Upper lobe of left lung (tissue), 6 donors: ENCODE measurements around the gene MLPH. TPM values are rescaled to one million over a fixed set of nuclear protein-coding genes. Genes with fewer than 3 reads are reported as not detected.

Source experiments
- ATAC-seq, 2 donors: fragments of 200-7000 bp; cut with Tn5 transposase; one replicate each; pipeline ENCODE4 v1.9.1; 2022; ENCODE audit warnings: mild to moderate bottlenecking in 2 of 2, moderate library complexity in 2 of 2; ENCODE audit not compliant: low FRiP score in 2 of 2
- DNase-seq, 2 donors: peaks; one replicate each; pipeline ENCODE4 v3.0.0-alpha.2; 2019 to 2020
- H3K27ac ChIP-seq, 4 donors: fragments of 200-600 bp; sonication (generic); one replicate each; pipeline ENCODE4 v1.5.1; 2016 to 2019
- H3K27me3 ChIP-seq, 4 donors: fragments of 200-600 bp; sonication (generic); one replicate each; pipeline ENCODE4 v1.5.1; 2017 to 2019
- H3K36me3 ChIP-seq, 4 donors: fragments of 200-600 bp; sonication (generic); one replicate each; pipeline ENCODE4 v1.5.1; 2016 to 2019
- H3K4me1 ChIP-seq, 4 donors: fragments of 200-600 bp; sonication (generic); one replicate each; pipeline ENCODE4 v1.5.1; 2018 to 2019
- H3K4me3 ChIP-seq, 4 donors: fragments of 200-600 bp; sonication (generic); one replicate each; pipeline ENCODE4 v1.5.1; 2017 to 2019; ENCODE audit warnings: mild to moderate bottlenecking in 2 of 4, moderate library complexity in 1 of 4
- H3K9me3 ChIP-seq, 4 donors: fragments of 200-600 bp; sonication (generic); one replicate each; pipeline ENCODE4 v1.5.1; 2018 to 2019
- CTCF ChIP-seq, 6 experiments: fragments of 450-650 bp in 4 of 6; fragments of 200-600 bp in 2 of 6; sonication (generic) in 2 of 6; IDR thresholded peaks; one replicate each; pipeline ENCODE4 v1.5.1; 2016 to 2019; ENCODE audit warnings: antibody characterized with exemption in 6 of 6
- EP300 ChIP-seq, 4 donors: sonication (generic); formaldehyde crosslinking; IDR thresholded peaks; one replicate each; pipeline ENCODE4 v1.5.1; 2017; ENCODE audit warnings: antibody characterized with exemption in 4 of 4, control low read depth in 2 of 4
- POLR2A ChIP-seq, 4 donors: fragments of 450-650 bp; IDR thresholded peaks; one replicate each; pipeline ENCODE4 v1.5.1; 2016 to 2017; ENCODE audit warnings: antibody characterized with exemption in 4 of 4, mild to moderate bottlenecking in 2 of 4
- POLR2AphosphoS5 ChIP-seq, 2 donors: sonication (generic); formaldehyde crosslinking; IDR thresholded peaks; one replicate each; pipeline ENCODE4 v1.5.1; 2017; ENCODE audit warnings: antibody characterized with exemption in 2 of 2
- WGBS, 2 donors: methylation state at CpG; one replicate each; pipeline ENCODE4 v1.1.5; 2017 to 2018; 5-methylcytosine and 5-hydroxymethylcytosine counted together
- total RNA-seq, 6 donors: library from RNA; depleted of rRNA in 4 of 6; stranded (reverse); fragments of >200 nt in 4 of 6; gene quantifications; one replicate each; pipeline versions ENCODE4 v1.1.0 to v1.2.1, GENCODE V29; 2016 to 2021
- donor health status: DM: no; HTN: no; CAD: no; lungs with moderate emphysema.
- donor health status: DM: no; HTN: yes; CAD: no; lungs with severe emphysema.

The MLPH gene
- total RNA-seq, 6 donors from 2014 or later: 289 to 1,452 (median 502) TPM

GRCh38 chr2:237496428-237496827 is 9.4 kb downstream of the MLPH start:
- 74 to 85% methylated on average over 8 of the region's 8 CpGs for WGBS, 2 donors
- H3K27ac ChIP-seq: peak overlapping the region in 1 of 4 donors; percentile 70
- H3K36me3 ChIP-seq: peaks cover 3 to 30% (median 8%) of the 10 kb centered on the region in 4 donors
- H3K9me3 ChIP-seq: peaks cover 3 to 7% (median 7%) of the 10 kb centered on the region in 4 donors
- DNase-seq (no peak), ATAC-seq (no peak)
- peaks cover 0 to 48% (median 20%) of the 10 kb centered on the region in 4 donors for H3K4me1 ChIP-seq
- TF ChIP-seq CTCF (IDR thresholded peaks at IDR 0.05) (no peak), POLR2AphosphoS5 (IDR thresholded peaks at IDR 0.05) (no peak), POLR2A (IDR thresholded peaks at IDR 0.05) (no peak), EP300 (IDR thresholded peaks at IDR 0.05) (no peak)
- no peak overlapping the region for H3K4me3 ChIP-seq
- H3K27me3 ChIP-seq: no peaks in the 10 kb centered on the region

GRCh38 chr2:237497009-237497837 is 10.2 kb downstream of the MLPH start:
- DNase-seq: peak; percentile 61 to 76
- Histone ChIP-seq H3K27ac (peak overlapping the region in 2 of 4 donors; percentile 69 to 70), H3K4me3 (no peak overlapping the region), H3K36me3 (peaks cover 3 to 27% (median 8%) of the 10 kb centered on the region in 4 donors), H3K4me1 (peaks cover 0 to 49% (median 25%) of the 10 kb centered on the region in 4 donors), H3K27me3 (no peaks in the 10 kb centered on the region), H3K9me3 (no peaks in the 10 kb centered on the region)
- TF ChIP-seq POLR2A (IDR thresholded peaks at IDR 0.05) (peak in 1 of 4 donors; percentile 28), POLR2AphosphoS5 (IDR thresholded peaks at IDR 0.05) (no peak)
- 64 to 72% methylated on average over 23 of the region's 23 CpGs for WGBS, 2 donors
- peak in 1 of 2 donors; percentile 28 for ATAC-seq

GRCh38 chr2:237497838-237498186 is 10.8 kb downstream of the MLPH start:
- ATAC-seq (peak in 1 of 2 donors; percentile 62), DNase-seq (peak; percentile 61 to 88)
- H3K36me3 ChIP-seq: peaks cover 3 to 22% (median 8%) of the 10 kb centered on the region in 4 donors
- peaks cover 0 to 55% (median 28%) of the 10 kb centered on the region in 4 donors for H3K4me1 ChIP-seq
- H3K27me3 ChIP-seq: no peaks in the 10 kb centered on the region
- no peak overlapping the region for H3K4me3 ChIP-seq
- TF ChIP-seq POLR2AphosphoS5 (IDR thresholded peaks at IDR 0.05) (no peak), EP300 (IDR thresholded peaks at IDR 0.05) (peak in 1 of 4 donors; percentile 49), CTCF (IDR thresholded peaks at IDR 0.05) (no peak), POLR2A (IDR thresholded peaks at IDR 0.05) (peak in 1 of 4 donors; percentile 6)
- no peaks in the 10 kb centered on the region for H3K9me3 ChIP-seq
- WGBS, 2 donors: 34 to 54% methylated on average over 10 of the region's 10 CpGs
- peak overlapping the region in 3 of 4 donors; percentile 0 to 70 (median 69) for H3K27ac ChIP-seq

DNA sequence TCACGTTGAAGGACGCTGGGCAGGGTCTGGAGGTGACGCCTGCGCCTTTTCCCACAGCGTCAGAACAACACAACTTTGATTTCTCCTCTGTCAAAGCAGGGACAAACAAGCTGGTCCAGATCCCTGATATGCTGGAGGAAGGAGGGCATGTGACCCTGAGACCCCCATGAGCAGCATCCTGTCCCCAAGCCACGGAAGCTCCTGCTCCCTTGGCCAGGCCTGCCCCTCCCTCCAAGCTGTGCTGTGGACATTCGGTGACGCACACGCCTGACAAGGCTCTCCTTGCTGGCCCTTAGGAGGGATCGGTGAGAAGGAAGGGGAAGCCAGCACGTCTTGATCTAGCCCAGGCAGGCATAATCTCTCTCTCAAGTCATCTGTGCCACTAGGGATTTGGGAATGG is 11.3 kb downstream of the MLPH start:
- H3K27me3 ChIP-seq: no peaks in the 10 kb centered on the region
- ATAC-seq (peak in 1 of 2 donors; percentile 2), DNase-seq (no peak)
- H3K4me1 ChIP-seq: peaks cover 0 to 61% (median 31%) of the 10 kb centered on the region in 4 donors
- TF ChIP-seq EP300 (IDR thresholded peaks at IDR 0.05): no peak
- no peak for TF ChIP-seq POLR2AphosphoS5 (IDR thresholded peaks at IDR 0.05)
- TF ChIP-seq POLR2A (IDR thresholded peaks at IDR 0.05): no peak
- TF ChIP-seq CTCF (IDR thresholded peaks at IDR 0.05): no peak
- H3K4me3 ChIP-seq: no peak overlapping the region
- 65 to 74% methylated on average over 9 to 11 of the region's 11 CpGs for WGBS, 2 donors
- no peaks in the 10 kb centered on the region for H3K9me3 ChIP-seq
- H3K27ac ChIP-seq: peak overlapping the region; percentile 0 to 70 (median 44)
- peaks cover 3 to 20% (median 6%) of the 10 kb centered on the region in 4 donors for H3K36me3 ChIP-seq

DNA sequence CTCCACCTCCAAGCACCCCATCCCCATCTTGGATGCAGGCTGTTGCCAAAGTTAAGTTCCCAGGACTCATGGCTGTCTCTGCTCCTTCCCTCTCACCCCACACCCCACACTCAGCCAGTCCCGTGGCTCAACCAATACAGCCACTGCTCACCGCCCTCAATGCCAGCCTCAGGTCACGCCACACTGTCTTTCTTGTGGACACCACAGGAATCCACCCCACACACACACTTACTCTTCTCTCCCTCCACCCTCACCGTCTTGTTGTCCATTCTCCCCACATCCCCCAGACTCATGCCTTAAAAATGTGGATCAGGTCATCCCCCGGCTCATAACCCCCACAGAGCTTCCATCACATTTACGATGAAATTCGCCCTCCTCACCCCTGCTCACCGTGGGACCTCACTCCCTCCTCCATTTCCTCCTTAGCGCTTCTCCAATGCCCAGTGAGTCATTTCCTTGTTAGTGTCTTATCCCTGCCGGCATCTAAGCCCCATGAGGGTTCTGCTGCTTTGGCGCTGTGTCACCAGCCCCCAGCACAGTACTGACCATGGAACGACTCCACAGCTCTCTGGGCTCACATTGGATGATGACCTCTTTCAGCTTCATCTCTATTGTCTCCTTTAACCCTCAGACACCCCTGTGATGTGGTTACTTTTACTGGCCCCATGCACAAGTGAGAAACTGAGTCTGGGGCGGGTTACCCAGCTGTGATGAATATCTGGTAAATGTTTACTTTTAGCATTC is 13.8 kb downstream of the MLPH start:
- H3K36me3 ChIP-seq: peaks cover 0 to 4% (median 2%) of the 10 kb centered on the region in 4 donors
- peaks cover 0 to 67% (median 30%) of the 10 kb centered on the region in 4 donors for H3K4me1 ChIP-seq
- peak in 1 of 2 donors; percentile 11 for ATAC-seq
- H3K27me3 ChIP-seq: no peaks in the 10 kb centered on the region
- peak overlapping the region in 2 of 4 donors; percentile 75 to 77 for H3K27ac ChIP-seq
- H3K9me3 ChIP-seq: no peaks in the 10 kb centered on the region
- H3K4me3 ChIP-seq: no peak overlapping the region
- TF ChIP-seq POLR2A (IDR thresholded peaks at IDR 0.05): no peak
- TF ChIP-seq POLR2AphosphoS5 (IDR thresholded peaks at IDR 0.05): peak in 1 of 2 donors; percentile 21
- DNase-seq: no peak
- WGBS, 2 donors: 48 to 56% methylated on average over 13 of the region's 13 CpGs
